HepG2 (cell line): ENCODE data around the gene ARTN. TPM values are rescaled to one million over a fixed set of nuclear protein-coding genes. Genes with fewer than 3 reads are reported as not detected.

Source experiments
- ATAC-seq: fragments of 200-7000 bp; cut with Tn5 transposase; 3 replicates; pipeline ENCODE4 v1.9.1; 2020; ENCODE audit warnings: mild to moderate bottlenecking, moderate library complexity
- BruUV-seq: library from RNA; stranded (reverse); fragments of 400-500 nt; replicated peaks from 2 replicates; lab custom pipeline; 2021; lab: Mats Ljungman, UMichigan
- CTCF ChIA-PET: fragments of 300-600 bp; formaldehyde crosslinking; extraction: SDS; loops from one replicate; lab custom pipeline; 2021; ENCODE audit warnings: low total read pairs, inconsistent platforms, low intra/inter-chr PET ratio; lab: Yijun Ruan, JAX
- POLR2A ChIA-PET: fragments of 350-600 bp; sonication (Branson Sonifier 250); formaldehyde crosslinking; loops from one replicate; lab custom pipeline; 2020; ENCODE audit warnings: antibody characterized with exemption, inconsistent platforms; lab: Yijun Ruan, JAX
- DNase-seq: peaks from one replicate; pipeline ENCODE4 v3.0.0-alpha.2; 2015; ENCODE audit warnings: low spot score
- FAIRE-seq: peaks from 3 replicates; lab custom pipeline; 2011; peaks lifted over from hg19 to GRCh38; lab: Jason Lieb, UNC
- H2AFZ ChIP-seq: one replicate; pipeline ENCODE4 v1.6.1; 2011; ENCODE audit warnings: low read length, inconsistent platforms
- H3K27ac ChIP-seq: fragments of 300-600 bp; 3 replicates; pipeline ENCODE4 v1.8.0; 2011; ENCODE audit warnings: mixed run types, mild to moderate bottlenecking, mixed read lengths, low read length, inconsistent platforms; ENCODE audit not compliant: insufficient read depth; ENCODE audit errors: extremely low read length
- H3K27me3 ChIP-seq, 2 experiments: fragments of 200-600 bp in 1 of 2; 2 replicates in 1 of 2; 3 replicates in 1 of 2; pipeline versions ENCODE4 v1.6.0 to v1.8.0; 2011; ENCODE audit warnings: low read length in 2 of 2, mild to moderate bottlenecking in 2 of 2, moderate library complexity in 2 of 2, inconsistent platforms in 1 of 2; ENCODE audit not compliant: insufficient read depth in 2 of 2, control insufficient read depth in 1 of 2
- H3K36me3 ChIP-seq, 2 experiments: fragments of 200-600 bp in 1 of 2; replicated peaks in 1 of 2; 2 replicates in 1 of 2; 3 replicates in 1 of 2; pipeline versions ENCODE4 v1.5.1 to v1.8.0; 2011; ENCODE audit warnings: low read length in 2 of 2, inconsistent platforms in 1 of 2; ENCODE audit not compliant: insufficient read depth in 2 of 2, control insufficient read depth in 1 of 2
- H3K4me1 ChIP-seq: 2 replicates; pipeline ENCODE4 v1.5.1; 2012; ENCODE audit warnings: low read length, inconsistent platforms; ENCODE audit not compliant: insufficient read depth
- H3K4me2 ChIP-seq: 2 replicates; pipeline ENCODE4 v1.6.0; 2011; ENCODE audit warnings: low read depth, low read length, inconsistent platforms
- H3K4me3 ChIP-seq, 3 experiments: fragments of 200-600 bp in 1 of 3; sonication (generic), shearing (Covaris generic) in 1 of 3; replicated peaks in 1 of 3; 2 replicates each; pipeline ENCODE4 v1.5.1; 2011 to 2016; ENCODE audit warnings: low read length in 3 of 3, inconsistent platforms in 2 of 3, low read depth in 2 of 3, mild to moderate bottlenecking in 2 of 3, control low read depth in 1 of 3, mixed read lengths in 1 of 3; ENCODE audit not compliant: insufficient read depth in 1 of 3
- H3K79me2 ChIP-seq: one replicate; pipeline ENCODE4 v1.6.1; 2011; ENCODE audit warnings: low read length, inconsistent platforms; ENCODE audit not compliant: insufficient read depth
- H3K9ac ChIP-seq: 2 replicates; pipeline ENCODE4 v1.6.0; 2011; ENCODE audit warnings: mild to moderate bottlenecking, low read depth, low read length, inconsistent platforms; ENCODE audit not compliant: insufficient read depth
- H3K9me3 ChIP-seq: 2 replicates; pipeline ENCODE4 v1.5.1; 2012; ENCODE audit warnings: mild to moderate bottlenecking, low read length
- H4K20me1 ChIP-seq: 2 replicates; pipeline ENCODE4 v1.6.0; 2011; ENCODE audit warnings: inconsistent platforms, mild to moderate bottlenecking, low read length, moderate library complexity; ENCODE audit not compliant: insufficient read depth
- HCFC1 ChIP-seq: fragments of 150-350 bp; IDR thresholded peaks from 2 replicates; pipeline ENCODE4 v1.6.1; 2014; ENCODE audit warnings: low read depth, low read length
- JUNB ChIP-seq: sonication (generic); formaldehyde crosslinking; IDR thresholded peaks from 2 replicates; pipeline ENCODE4 v1.8.0; 2022; ENCODE audit warnings: missing genetic modification reagents, mild to moderate bottlenecking, borderline replicate concordance
- NFYC ChIP-seq: IDR thresholded peaks from 2 replicates; pipeline ENCODE4 v1.6.1; 2016; ENCODE audit warnings: missing genetic modification reagents, missing compliant biosample characterization
- PRPF4 ChIP-seq: fragments of 200-400 bp; formaldehyde crosslinking; IDR thresholded peaks from 2 replicates; pipeline ENCODE4 v1.6.1; 2016; ENCODE audit warnings: low read length, low read depth; ENCODE audit not compliant: poor library complexity, severe bottlenecking
- RXRB ChIP-seq: IDR thresholded peaks from 2 replicates; pipeline ENCODE4 v1.6.1; 2016; ENCODE audit warnings: borderline replicate concordance, missing genetic modification reagents, missing compliant biosample characterization
- SAP130 ChIP-seq: IDR thresholded peaks from 2 replicates; pipeline ENCODE4 v1.6.1; 2016; ENCODE audit warnings: low read depth
- SOX5 ChIP-seq: IDR thresholded peaks from 2 replicates; pipeline ENCODE4 v1.6.1; 2016; ENCODE audit warnings: borderline replicate concordance
- TRIM24 ChIP-seq: sonication (generic); formaldehyde crosslinking; IDR thresholded peaks from 2 replicates; pipeline ENCODE4 v1.8.0; 2022; ENCODE audit warnings: mild to moderate bottlenecking, missing genetic modification reagents
- ZMYM4 ChIP-seq: sonication (generic); formaldehyde crosslinking; IDR thresholded peaks from 2 replicates; pipeline ENCODE4 v1.8.1; 2023; ENCODE audit warnings: mild to moderate bottlenecking, missing genetic modification reagents
- ZNF207 ChIP-seq: fragments of 450-650 bp; IDR thresholded peaks from 2 replicates; pipeline ENCODE4 v1.6.1; 2016; ENCODE audit warnings: antibody characterized with exemption, borderline replicate concordance
- ZNF251 ChIP-seq: sonication (generic); formaldehyde crosslinking; IDR thresholded peaks from 2 replicates; pipeline ENCODE4 v1.9.0; 2021; ENCODE audit warnings: mild to moderate bottlenecking, missing genetic modification reagents
- WGBS: methylation state at CpG from one replicate; pipeline ENCODE4 v1.1.6; 2017; ENCODE audit warnings: low lambda C conversion rate; 5-methylcytosine and 5-hydroxymethylcytosine counted together
- in situ Hi-C: cut with HindIII; loops from 2 replicates; pipeline ENCODE4 v1.10.0; 2017; ENCODE audit warnings: low pct_unique_long_range_greater_than_20kb; ENCODE audit not compliant: extremely low pct_ligation_motif_present
- intact Hi-C: fragments of 100-400 bp; cut with micrococcal nuclease; formaldehyde crosslinking; loops from one replicate; pipeline ENCODE4 v1.10.0; 2022; ENCODE audit not compliant: unreplicated experiment
- polyA plus RNA-seq, 8 experiments: library from polyadenylated mRNA; depleted of rRNA in 3 of 8; stranded (reverse) in 7 of 8; unstranded in 1 of 8; fragments of >200 nt; fragmentation: Illumina TruSeq in 4 of 8; extraction: Trizol in 4 of 8; gene quantifications; 2 replicates each; pipeline versions ENCODE4 v1.2.1 to v1.2.3, GENCODE V29; 2011 to 2016; ENCODE audit warnings: low read depth in 4 of 8, missing spikeins in 1 of 8, mixed read lengths in 1 of 8; ENCODE audit not compliant: insufficient read depth in 1 of 8
- total RNA-seq, 5 experiments: library from RNA; depleted of rRNA; stranded (reverse); fragments of >200 nt; fragmentation: Illumina TruSeq; extraction: Trizol; gene quantifications; 2 replicates each; pipeline ENCODE4 v1.2.3, GENCODE V29; 2016; ENCODE audit warnings: low read depth in 1 of 5
- TF ChIP-seq, protein P1 (sequence below): IDR thresholded peaks from 2 replicates; pipeline ENCODE4 v1.6.1; 2016; ENCODE audit warnings: low read depth, control low read depth
- TF ChIP-seq, protein P2 (sequence below): IDR thresholded peaks from 2 replicates; pipeline ENCODE4 v1.6.1; 2018; ENCODE audit warnings: missing genetic modification reagents
- TF ChIP-seq, protein P3 (sequence below): sonication (generic); formaldehyde crosslinking; IDR thresholded peaks from 2 replicates; pipeline ENCODE4 v1.4.0; 2020; ENCODE audit warnings: missing genetic modification reagents
- TF ChIP-seq, protein P4 (sequence below): sonication (generic); formaldehyde crosslinking; IDR thresholded peaks from 2 replicates; pipeline ENCODE4 v1.5.1; 2020; ENCODE audit warnings: mild to moderate bottlenecking, moderate library complexity, missing genetic modification reagents

The ARTN gene
- total and polyA plus RNA-seq, 2 of the 13 experiments (the other 11 are each of a cell fraction or from before 2014, with no cell fraction given), result 0.11 to 0.62 TPM

DNA sequence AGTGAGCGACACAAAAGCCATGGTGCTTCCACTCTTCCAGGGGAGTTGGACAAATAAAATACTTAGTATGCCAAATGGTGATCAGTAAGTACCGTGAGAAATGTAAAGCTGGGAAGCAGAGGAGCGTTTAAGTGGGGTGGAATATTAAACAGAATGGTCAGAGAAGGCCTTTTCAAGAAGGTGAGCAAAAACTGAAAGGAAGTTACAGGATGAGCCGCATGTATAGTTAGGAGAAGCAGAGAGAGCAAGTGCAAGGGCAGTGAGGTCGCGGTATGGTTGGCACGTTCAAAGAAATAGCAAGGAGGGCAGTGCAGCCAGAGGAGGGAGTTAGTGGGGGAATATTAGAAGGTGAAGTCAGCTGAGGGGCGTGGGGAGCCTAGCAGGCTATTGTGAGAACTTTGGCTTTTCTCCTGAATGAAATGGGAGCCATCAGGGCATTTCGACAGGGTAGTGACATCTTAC, 40.4 kb downstream of the ARTN start:
- in situ Hi-C loops (no loop called here), intact Hi-C loops (no loop called here)
- BruUV-seq, result no TSS peak
- no peak for ATAC-seq
- ChIA-PET CTCF (no interaction called here), POLR2A (interaction anchor here (1.3 to 4.1 kb wide), 4 partner anchors 27 to 324 kb away, joined by 3 to 15 read pairs (median 10); partner anchors contain the start of genes IPO13, KDM4A and SLC6A9)
- Histone ChIP-seq H3K27me3 (no peaks in the 10 kb centered on the region), H3K4me1 (peaks cover 54% of the 10 kb centered on the region), H3K27ac (peak overlapping the region; percentile 75), H3K9me3 (no peaks in the 10 kb centered on the region), H3K9ac (peak overlapping the region; percentile 86), H2AFZ (peak overlapping the region; percentile 31), H4K20me1 (peaks cover 4% of the 10 kb centered on the region; the same call in 1 of the 2 replicates), H3K4me3 (peak overlapping the region; percentile 95 to 96 (median 95)), H3K36me3 (peaks cover 3 to 12% of the 10 kb centered on the region in 2 experiments; a peak in 4 of 5 replicates), H3K4me2 (peak overlapping the region; percentile 99), H3K79me2 (peaks cover 36% of the 10 kb centered on the region)
- 57% methylated on average over 9 of the region's 9 CpGs for WGBS
- DNase-seq, result no peak
- no peak for FAIRE-seq
- no peak for TF ChIP-seq PRPF4
- no peak for TF ChIP-seq TRIM24
- TF ChIP-seq, protein P1, sequence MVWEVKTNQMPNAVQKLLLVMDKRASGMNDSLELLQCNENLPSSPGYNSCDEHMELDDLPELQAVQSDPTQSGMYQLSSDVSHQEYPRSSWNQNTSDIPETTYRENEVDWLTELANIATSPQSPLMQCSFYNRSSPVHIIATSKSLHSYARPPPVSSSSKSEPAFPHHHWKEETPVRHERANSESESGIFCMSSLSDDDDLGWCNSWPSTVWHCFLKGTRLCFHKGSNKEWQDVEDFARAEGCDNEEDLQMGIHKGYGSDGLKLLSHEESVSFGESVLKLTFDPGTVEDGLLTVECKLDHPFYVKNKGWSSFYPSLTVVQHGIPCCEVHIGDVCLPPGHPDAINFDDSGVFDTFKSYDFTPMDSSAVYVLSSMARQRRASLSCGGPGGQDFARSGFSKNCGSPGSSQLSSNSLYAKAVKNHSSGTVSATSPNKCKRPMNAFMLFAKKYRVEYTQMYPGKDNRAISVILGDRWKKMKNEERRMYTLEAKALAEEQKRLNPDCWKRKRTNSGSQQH (CRISPR knock-in tag), result 0 out of 2 replicates have a peak, but pooled peaks have one; percentile 52
- TF ChIP-seq, protein P2, sequence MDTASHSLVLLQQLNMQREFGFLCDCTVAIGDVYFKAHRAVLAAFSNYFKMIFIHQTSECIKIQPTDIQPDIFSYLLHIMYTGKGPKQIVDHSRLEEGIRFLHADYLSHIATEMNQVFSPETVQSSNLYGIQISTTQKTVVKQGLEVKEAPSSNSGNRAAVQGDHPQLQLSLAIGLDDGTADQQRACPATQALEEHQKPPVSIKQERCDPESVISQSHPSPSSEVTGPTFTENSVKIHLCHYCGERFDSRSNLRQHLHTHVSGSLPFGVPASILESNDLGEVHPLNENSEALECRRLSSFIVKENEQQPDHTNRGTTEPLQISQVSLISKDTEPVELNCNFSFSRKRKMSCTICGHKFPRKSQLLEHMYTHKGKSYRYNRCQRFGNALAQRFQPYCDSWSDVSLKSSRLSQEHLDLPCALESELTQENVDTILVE (CRISPR knock-in tag), result no peak
- no peak for TF ChIP-seq NFYC
- TF ChIP-seq, protein P3, sequence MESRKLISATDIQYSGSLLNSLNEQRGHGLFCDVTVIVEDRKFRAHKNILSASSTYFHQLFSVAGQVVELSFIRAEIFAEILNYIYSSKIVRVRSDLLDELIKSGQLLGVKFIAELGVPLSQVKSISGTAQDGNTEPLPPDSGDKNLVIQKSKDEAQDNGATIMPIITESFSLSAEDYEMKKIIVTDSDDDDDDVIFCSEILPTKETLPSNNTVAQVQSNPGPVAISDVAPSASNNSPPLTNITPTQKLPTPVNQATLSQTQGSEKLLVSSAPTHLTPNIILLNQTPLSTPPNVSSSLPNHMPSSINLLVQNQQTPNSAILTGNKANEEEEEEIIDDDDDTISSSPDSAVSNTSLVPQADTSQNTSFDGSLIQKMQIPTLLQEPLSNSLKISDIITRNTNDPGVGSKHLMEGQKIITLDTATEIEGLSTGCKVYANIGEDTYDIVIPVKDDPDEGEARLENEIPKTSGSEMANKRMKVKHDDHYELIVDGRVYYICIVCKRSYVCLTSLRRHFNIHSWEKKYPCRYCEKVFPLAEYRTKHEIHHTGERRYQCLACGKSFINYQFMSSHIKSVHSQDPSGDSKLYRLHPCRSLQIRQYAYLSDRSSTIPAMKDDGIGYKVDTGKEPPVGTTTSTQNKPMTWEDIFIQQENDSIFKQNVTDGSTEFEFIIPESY, result peak; percentile 41; the same call in 1 of the 2 replicates
- TF ChIP-seq ZNF251 (CRISPR knock-in tag), result no peak
- no peak for TF ChIP-seq RXRB (CRISPR knock-in tag)
- 0 out of 2 replicates have a peak, but pooled peaks have one; percentile 44 for TF ChIP-seq JUNB (CRISPR knock-in tag)
- TF ChIP-seq, protein P4, sequence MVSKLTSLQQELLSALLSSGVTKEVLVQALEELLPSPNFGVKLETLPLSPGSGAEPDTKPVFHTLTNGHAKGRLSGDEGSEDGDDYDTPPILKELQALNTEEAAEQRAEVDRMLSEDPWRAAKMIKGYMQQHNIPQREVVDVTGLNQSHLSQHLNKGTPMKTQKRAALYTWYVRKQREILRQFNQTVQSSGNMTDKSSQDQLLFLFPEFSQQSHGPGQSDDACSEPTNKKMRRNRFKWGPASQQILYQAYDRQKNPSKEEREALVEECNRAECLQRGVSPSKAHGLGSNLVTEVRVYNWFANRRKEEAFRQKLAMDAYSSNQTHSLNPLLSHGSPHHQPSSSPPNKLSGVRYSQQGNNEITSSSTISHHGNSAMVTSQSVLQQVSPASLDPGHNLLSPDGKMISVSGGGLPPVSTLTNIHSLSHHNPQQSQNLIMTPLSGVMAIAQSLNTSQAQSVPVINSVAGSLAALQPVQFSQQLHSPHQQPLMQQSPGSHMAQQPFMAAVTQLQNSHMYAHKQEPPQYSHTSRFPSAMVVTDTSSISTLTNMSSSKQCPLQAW, result no peak
- 0 out of 2 replicates have a peak, but pooled peaks have one; percentile 4 for TF ChIP-seq SOX5 (CRISPR knock-in tag)
- no peak for TF ChIP-seq HCFC1
- no peak for TF ChIP-seq ZMYM4 (CRISPR knock-in tag)
- no peak for TF ChIP-seq SAP130
- TF ChIP-seq ZNF207, result no peak
